Fibroblast of lung (primary cell): Measurements from ENCODE around the gene ZDHHC13. TPM values are rescaled to one million over a fixed set of nuclear protein-coding genes. Genes with fewer than 3 reads are reported as not detected.

ENCODE experiments used
- DNase-seq, 2 donors: peaks; one replicate each; pipeline versions ENCODE4 v3.0.0 to v3.0.0-alpha.2; 2010; ENCODE audit warnings: low read depth in 2 of 2
- H2AFZ ChIP-seq: 2 replicates; pipeline ENCODE4 v1.5.1; 2012; ENCODE audit warnings: low read length, control low read depth, inconsistent platforms
- H3K27ac ChIP-seq: 2 replicates; pipeline ENCODE4 v1.5.1; 2011; ENCODE audit warnings: low read length, control low read depth; ENCODE audit not compliant: insufficient read depth
- H3K27me3 ChIP-seq: 2 replicates; pipeline ENCODE4 v1.5.1; 2011; ENCODE audit warnings: mild to moderate bottlenecking, low read length; ENCODE audit not compliant: control insufficient read depth, insufficient read depth
- H3K36me3 ChIP-seq: 2 replicates; pipeline ENCODE4 v1.5.1; 2011; ENCODE audit warnings: low read length; ENCODE audit not compliant: control insufficient read depth, insufficient read depth
- H3K4me1 ChIP-seq: 2 replicates; pipeline ENCODE4 v1.5.1; 2011; ENCODE audit warnings: low read length; ENCODE audit not compliant: control insufficient read depth, insufficient read depth; ENCODE audit errors: extremely low read depth
- H3K4me2 ChIP-seq: 2 replicates; pipeline ENCODE4 v1.5.1; 2011; ENCODE audit warnings: low read length, control low read depth; ENCODE audit not compliant: insufficient read depth; ENCODE audit errors: extremely low read depth
- H3K4me3 ChIP-seq, 4 experiments: fragments of 200-600 bp in 1 of 4; sonication (generic) in 1 of 4; replicated peaks in 1 of 4; 2 replicates each; pipeline ENCODE4 v1.5.1; 2011 to 2016; ENCODE audit warnings: low read length in 4 of 4, low read depth in 3 of 4, mild to moderate bottlenecking in 3 of 4, control low read depth in 2 of 4, inconsistent platforms in 1 of 4, mixed read lengths in 1 of 4; ENCODE audit not compliant: insufficient read depth in 1 of 4; ENCODE audit errors: control extremely low read depth in 1 of 4
- H3K79me2 ChIP-seq: 2 replicates; pipeline ENCODE4 v1.5.1; 2012; ENCODE audit warnings: mild to moderate bottlenecking, low read length, inconsistent platforms; ENCODE audit not compliant: control insufficient read depth, insufficient read depth
- H3K9ac ChIP-seq: 2 replicates; pipeline ENCODE4 v1.5.1; 2011; ENCODE audit warnings: mild to moderate bottlenecking, low read length, control low read depth; ENCODE audit not compliant: insufficient read depth
- H3K9me3 ChIP-seq: 2 replicates; pipeline ENCODE4 v1.5.1; 2012; ENCODE audit warnings: low read depth, low read length; ENCODE audit not compliant: control insufficient read depth, insufficient read depth
- H4K20me1 ChIP-seq: 2 replicates; pipeline ENCODE4 v1.5.1; 2011; ENCODE audit warnings: low read length; ENCODE audit not compliant: control insufficient read depth, insufficient read depth; ENCODE audit errors: extremely low read depth
- EZH2 ChIP-seq: IDR thresholded peaks from 2 replicates; pipeline ENCODE4 v1.5.1; 2012; ENCODE audit warnings: low read length, control low read depth, mild to moderate bottlenecking; ENCODE audit errors: missing control alignments
- polyA plus RNA-seq, 2 donors: library from polyadenylated mRNA; depleted of rRNA in 1 of 2; stranded (reverse) in 1 of 2; unstranded in 1 of 2; fragments of >200 nt; gene quantifications; 2 replicates each; pipeline ENCODE4 v1.2.1, GENCODE V29; 2011 to 2012; ENCODE audit warnings: missing spikeins in 1 of 2
- total RNA-seq: library from RNA; depleted of rRNA; stranded (reverse); fragments of >200 nt; gene quantifications from 2 replicates; pipeline ENCODE4 v1.2.1, GENCODE V29; 2014
- TF ChIP-seq, protein P1 (sequence below), 2 donors: IDR thresholded peaks in 1 of 2; conservative IDR thresholded peaks in 1 of 2; 1 replicate in 1 of 2; 2 replicates in 1 of 2; pipeline ENCODE4 v1.5.1; 2011 to 2012; ENCODE audit warnings: low read length in 2 of 2, control low read depth in 1 of 2, inconsistent platforms in 1 of 2, low read depth in 1 of 2, mild to moderate bottlenecking in 1 of 2

Gene ZDHHC13
- total and polyA plus RNA-seq, 2 donors (not counting 1 experiment from before 2014, with no cell fraction given): 11.1 to 16.1 TPM

DNA sequence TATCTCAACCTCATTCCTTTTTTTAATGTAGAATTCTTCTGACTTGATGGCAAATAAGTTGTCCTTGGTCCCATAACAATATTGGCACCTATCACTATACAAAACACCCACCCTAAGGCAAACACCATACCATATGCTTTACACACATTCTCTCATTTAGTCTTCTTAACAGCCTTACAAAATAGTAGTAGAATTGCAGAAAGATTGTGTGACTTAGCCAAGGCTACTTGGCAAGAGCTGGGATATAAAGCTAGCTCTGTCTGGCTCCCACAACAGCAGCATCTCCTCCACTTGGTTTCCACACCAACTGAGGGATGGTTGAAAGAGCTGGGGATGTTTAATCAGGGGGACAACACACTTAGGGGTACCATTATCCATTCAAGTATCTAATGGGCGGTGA is 9.8 kb upstream of the ZDHHC13 start:
- H3K79me2 ChIP-seq: no peaks in the 10 kb centered on the region
- H3K36me3 ChIP-seq: no peaks in the 10 kb centered on the region
- H3K9me3 ChIP-seq: no peaks in the 10 kb centered on the region
- no peak for DNase-seq
- no peak overlapping the region for H3K4me3 ChIP-seq
- H3K4me1 ChIP-seq: no peaks in the 10 kb centered on the region
- H3K27ac ChIP-seq: no peak overlapping the region
- H4K20me1 ChIP-seq: no peaks in the 10 kb centered on the region
- TF ChIP-seq, protein P1, sequence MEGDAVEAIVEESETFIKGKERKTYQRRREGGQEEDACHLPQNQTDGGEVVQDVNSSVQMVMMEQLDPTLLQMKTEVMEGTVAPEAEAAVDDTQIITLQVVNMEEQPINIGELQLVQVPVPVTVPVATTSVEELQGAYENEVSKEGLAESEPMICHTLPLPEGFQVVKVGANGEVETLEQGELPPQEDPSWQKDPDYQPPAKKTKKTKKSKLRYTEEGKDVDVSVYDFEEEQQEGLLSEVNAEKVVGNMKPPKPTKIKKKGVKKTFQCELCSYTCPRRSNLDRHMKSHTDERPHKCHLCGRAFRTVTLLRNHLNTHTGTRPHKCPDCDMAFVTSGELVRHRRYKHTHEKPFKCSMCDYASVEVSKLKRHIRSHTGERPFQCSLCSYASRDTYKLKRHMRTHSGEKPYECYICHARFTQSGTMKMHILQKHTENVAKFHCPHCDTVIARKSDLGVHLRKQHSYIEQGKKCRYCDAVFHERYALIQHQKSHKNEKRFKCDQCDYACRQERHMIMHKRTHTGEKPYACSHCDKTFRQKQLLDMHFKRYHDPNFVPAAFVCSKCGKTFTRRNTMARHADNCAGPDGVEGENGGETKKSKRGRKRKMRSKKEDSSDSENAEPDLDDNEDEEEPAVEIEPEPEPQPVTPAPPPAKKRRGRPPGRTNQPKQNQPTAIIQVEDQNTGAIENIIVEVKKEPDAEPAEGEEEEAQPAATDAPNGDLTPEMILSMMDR (conservative IDR thresholded peaks at IDR 0.05 in 1 of 2, IDR thresholded peaks at IDR 0.05 in 1 of 2; ENCODE audit: low read depth in 1 of 2, low read length in 2 of 2): no peak
- no peak overlapping the region for H3K4me2 ChIP-seq
- no peak overlapping the region for H2AFZ ChIP-seq
- no peak overlapping the region for H3K9ac ChIP-seq
- H3K27me3 ChIP-seq: peaks cover 20% of the 10 kb centered on the region

DNA sequence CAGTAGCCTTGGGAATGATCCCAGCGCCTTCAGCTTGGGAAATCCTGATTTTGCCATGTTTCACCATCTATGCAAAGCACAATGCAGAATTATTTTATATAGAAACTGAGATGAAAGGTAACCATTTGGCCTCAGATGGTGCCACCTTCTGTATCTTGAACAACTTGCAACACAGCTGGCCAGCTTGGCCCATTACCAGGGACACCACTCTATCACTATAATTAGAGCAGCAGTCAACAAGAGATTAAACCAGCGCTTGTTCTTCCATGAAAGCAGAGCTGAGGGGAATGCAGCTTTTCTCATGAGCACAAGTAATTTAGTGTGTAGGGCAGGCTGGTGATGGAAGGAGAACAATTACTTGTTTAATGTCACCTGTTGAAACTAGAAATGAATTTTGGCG is 6.7 kb upstream of the ZDHHC13 start:
- Histone ChIP-seq H3K4me3 (no peak overlapping the region), H3K4me1 (no peaks in the 10 kb centered on the region), H3K9me3 (no peaks in the 10 kb centered on the region), H3K36me3 (no peaks in the 10 kb centered on the region), H2AFZ (no peak overlapping the region), H4K20me1 (no peaks in the 10 kb centered on the region), H3K27ac (no peak overlapping the region), H3K27me3 (peaks cover 18% of the 10 kb centered on the region), H3K79me2 (no peaks in the 10 kb centered on the region), H3K9ac (no peak overlapping the region), H3K4me2 (no peak overlapping the region)
- DNase-seq: no peak
- TF ChIP-seq, protein P1 (conservative IDR thresholded peaks at IDR 0.05 in 1 of 2, IDR thresholded peaks at IDR 0.05 in 1 of 2; ENCODE audit: low read depth in 1 of 2, low read length in 2 of 2): no peak
- TF ChIP-seq EZH2: no peak

DNA sequence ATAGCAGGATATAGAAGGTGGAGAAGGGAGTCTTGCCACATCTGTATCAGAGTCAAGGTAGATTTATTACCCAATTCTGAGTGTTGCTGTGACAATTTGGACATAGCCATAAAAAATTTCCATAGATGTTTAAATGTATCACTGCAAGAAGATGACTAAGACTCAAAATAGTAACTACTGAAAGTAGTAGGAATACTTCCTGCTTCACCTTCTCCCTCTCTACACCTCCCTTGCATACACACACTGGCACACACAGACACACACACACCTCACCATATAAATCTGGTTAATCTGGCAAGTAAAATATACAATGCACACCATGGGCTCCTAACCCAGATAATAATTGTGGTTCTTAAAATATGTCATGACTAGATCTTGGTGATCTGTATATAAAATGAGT is 5.2 kb upstream of the ZDHHC13 start:
- H3K9me3 ChIP-seq: no peaks in the 10 kb centered on the region
- H4K20me1 ChIP-seq: no peaks in the 10 kb centered on the region
- H3K27me3 ChIP-seq: peaks cover 12% of the 10 kb centered on the region
- TF ChIP-seq EZH2: no peak
- TF ChIP-seq, protein P1 (conservative IDR thresholded peaks at IDR 0.05 in 1 of 2, IDR thresholded peaks at IDR 0.05 in 1 of 2; ENCODE audit: low read depth in 1 of 2, low read length in 2 of 2): no peak
- H3K79me2 ChIP-seq: no peaks in the 10 kb centered on the region
- no peaks in the 10 kb centered on the region for H3K4me1 ChIP-seq
- H3K4me2 ChIP-seq: no peak overlapping the region
- no peak overlapping the region for H3K9ac ChIP-seq
- no peak for DNase-seq
- H2AFZ ChIP-seq: no peak overlapping the region
- H3K36me3 ChIP-seq: no peaks in the 10 kb centered on the region
- no peak overlapping the region for H3K4me3 ChIP-seq
- no peak overlapping the region for H3K27ac ChIP-seq
